Bronchial epithelial cell (primary cell): ENCODE results near the gene GRK1. TPM values are rescaled to one million over a fixed set of nuclear protein-coding genes. Genes with fewer than 3 reads are reported as not detected.

Experiments used
- DNase-seq: peaks from one replicate; pipeline ENCODE4 v3.0.0-alpha.2; 2010; ENCODE audit warnings: low read depth
- FAIRE-seq: peaks from 2 replicates; lab custom pipeline; 2011; peaks lifted over from hg19 to GRCh38; lab: Jason Lieb, UNC
- H3K27me3 ChIP-seq: 2 replicates; pipeline ENCODE4 v1.5.1; 2011; ENCODE audit warnings: low read length; ENCODE audit not compliant: control insufficient read depth, insufficient read depth
- H3K36me3 ChIP-seq: 2 replicates; pipeline ENCODE4 v1.5.1; 2011; ENCODE audit warnings: low read length; ENCODE audit not compliant: control insufficient read depth, insufficient read depth
- H3K4me3 ChIP-seq: 2 replicates; pipeline ENCODE4 v1.5.1; 2011; ENCODE audit warnings: mild to moderate bottlenecking, low read depth, low read length, control low read depth
- CTCF ChIP-seq: IDR thresholded peaks from 2 replicates; pipeline ENCODE4 v1.5.1; 2011; ENCODE audit warnings: mild to moderate bottlenecking, moderate library complexity, low read length, control low read depth, inconsistent platforms; ENCODE audit not compliant: insufficient read depth, severe bottlenecking
- total RNA-seq: library from RNA; depleted of rRNA; stranded (reverse); fragments of >200 nt; gene quantifications from 2 replicates; pipeline ENCODE4 v1.2.1, GENCODE V29; 2014

The GRK1 gene
- total RNA-seq, 1 donor from 2014 or later, result not detected

DNA sequence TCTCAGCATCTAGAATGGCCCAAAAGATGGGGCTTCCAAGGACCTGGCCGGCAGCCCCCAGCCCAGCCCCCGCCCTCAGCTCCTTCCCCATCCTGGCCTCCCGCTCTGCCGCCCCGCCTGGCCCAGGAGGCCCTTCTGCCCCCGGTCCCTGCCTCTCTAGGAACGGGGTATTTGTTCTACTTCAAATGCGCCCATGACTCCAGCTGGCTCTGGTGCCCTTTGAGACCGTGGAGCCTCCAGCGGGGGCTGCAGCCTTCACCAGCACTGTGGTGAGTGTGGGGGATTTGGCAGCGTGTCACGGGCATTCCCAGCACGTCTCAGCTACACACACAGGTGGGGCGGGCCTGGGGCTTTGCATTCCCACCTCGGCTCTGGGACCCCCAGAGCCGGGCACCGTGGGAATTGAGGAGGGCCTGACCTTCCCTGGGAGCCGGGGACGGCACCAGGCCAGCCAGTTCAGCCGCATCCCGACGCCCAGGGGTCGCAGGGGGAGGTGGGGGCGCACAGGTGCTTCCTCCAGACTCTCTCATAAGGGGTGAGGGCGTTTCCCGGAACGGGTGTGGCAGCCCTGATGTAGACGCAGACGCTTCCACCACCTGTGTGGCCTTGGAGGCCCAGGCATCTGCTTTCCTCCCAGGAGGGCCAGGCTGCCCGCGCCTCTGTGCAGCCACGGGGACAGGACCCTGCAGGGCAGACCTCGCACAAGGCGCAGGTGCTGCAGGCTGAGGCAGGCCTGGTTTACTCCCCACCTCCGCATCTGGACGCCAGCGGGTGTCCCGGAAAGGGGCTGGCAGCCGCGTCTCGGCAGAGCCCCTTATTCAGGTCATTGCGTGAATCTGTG, 10.0 kb upstream of the GRK1 start:
- FAIRE-seq (no peak), DNase-seq (no peak)
- Histone ChIP-seq H3K4me3 (no peak overlapping the region), H3K36me3 (no peaks in the 10 kb centered on the region), H3K27me3 (peaks cover 2% of the 10 kb centered on the region)
- TF ChIP-seq CTCF, result no peak

GRCh38 chr13:113657851-113658741, 8.9 kb upstream of the GRK1 start, which contains the start of gene ATP4B:
ATP4B (minus strand) TSS chr13:113658198; CDS start chr13:113658144, 54 bp downstream.
- no peaks in the 10 kb centered on the region for H3K36me3 ChIP-seq
- FAIRE-seq (no peak), DNase-seq (no peak)
- peaks cover 2% of the 10 kb centered on the region for H3K27me3 ChIP-seq
- H3K4me3 ChIP-seq, result no peak within 1 kb of the TSS
- TF ChIP-seq CTCF, result no peak

DNA sequence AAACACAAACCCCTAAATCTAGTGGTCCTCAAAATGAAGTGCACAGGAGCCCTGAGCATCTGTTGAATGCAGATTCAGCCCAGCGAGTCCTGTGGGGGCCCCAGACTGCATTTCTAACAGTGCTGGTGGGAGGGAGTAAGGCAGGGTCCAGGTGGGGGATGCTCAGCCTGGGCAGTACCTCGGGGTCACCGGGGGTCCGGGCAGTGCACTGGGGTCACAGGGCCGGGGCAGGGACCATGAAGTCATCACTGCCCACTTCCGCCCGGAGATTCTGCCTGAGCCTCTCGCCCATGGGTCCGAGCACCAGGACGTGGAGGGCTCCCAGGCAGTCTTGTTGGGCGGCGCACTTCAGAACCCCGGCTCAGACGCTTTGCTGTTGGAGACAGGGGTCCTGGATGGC, 8.2 kb upstream of the GRK1 start:
- peaks cover 2% of the 10 kb centered on the region for H3K27me3 ChIP-seq
- TF ChIP-seq CTCF, result no peak
- FAIRE-seq, result no peak
- no peak overlapping the region for H3K4me3 ChIP-seq
- DNase-seq, result no peak
- H3K36me3 ChIP-seq, result no peaks in the 10 kb centered on the region

DNA sequence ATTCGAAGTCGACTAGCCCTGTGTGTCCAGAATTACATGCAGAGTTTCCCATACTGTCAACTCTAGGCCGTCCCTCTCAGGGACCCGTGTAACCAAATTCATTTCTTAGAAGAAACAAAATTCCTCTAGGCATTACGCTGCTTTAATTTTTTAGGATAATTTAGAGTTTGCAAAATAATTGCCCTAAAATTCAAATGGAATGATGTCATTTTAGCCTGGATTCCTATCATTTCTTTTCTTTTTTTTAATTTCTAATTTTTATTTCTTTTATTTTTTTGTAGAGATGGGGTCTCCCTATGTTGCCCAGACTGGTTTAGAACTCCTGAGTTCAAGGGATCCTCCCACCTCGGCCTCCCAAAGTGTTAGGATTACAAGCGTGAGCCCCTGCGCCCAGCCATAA, 7.7 kb upstream of the GRK1 start:
- peaks cover 2% of the 10 kb centered on the region for H3K27me3 ChIP-seq
- TF ChIP-seq CTCF, result no peak
- no peaks in the 10 kb centered on the region for H3K36me3 ChIP-seq
- FAIRE-seq (no peak), DNase-seq (no peak)
- no peak overlapping the region for H3K4me3 ChIP-seq

- FAIRE-seq, result no peak
- Histone ChIP-seq H3K4me3 (no peak overlapping the region), H3K36me3 (no peaks in the 10 kb centered on the region), H3K27me3 (peaks cover 6% of the 10 kb centered on the region)
- TF ChIP-seq CTCF, result no peak
- DNase-seq, result no peak
Measured at GRCh38 chr13:113660066-113660465, 7.0 kb upstream of the GRK1 start.
